Gastrocnemius medialis (tissue), 4 donors: ENCODE measurements around the gene TP53TG3. TPM values are rescaled to one million over a fixed set of nuclear protein-coding genes. Genes with fewer than 3 reads are reported as not detected.
"Not testable (repeated sequence)": the region's sequence is repeated elsewhere in the genome, so short reads cannot be mapped to it uniquely, and the experiment has no call there.

Experiments used
- ATAC-seq, 2 donors: fragments of 150-250 bp; one replicate each; pipeline ENCODE4 v1.9.1; 2016
- DNase-seq, 2 donors: peaks; one replicate each; pipeline ENCODE4 v3.0.0-alpha.2; 2019
- H3K27ac ChIP-seq, 4 donors: fragments of 200-600 bp; sonication (generic); 1 replicate in 1 of 4; 2 replicates in 3 of 4; pipeline ENCODE4 v1.5.1; 2016 to 2018; ENCODE audit warnings: mild to moderate bottlenecking in 2 of 4, moderate library complexity in 1 of 4
- H3K27me3 ChIP-seq, 3 donors: fragments of 200-600 bp; sonication (generic) in 2 of 3; 1 replicate in 1 of 3; 2 replicates in 2 of 3; pipeline versions ENCODE4 v1.5.1 to v1.6.0; 2016 to 2019; ENCODE audit warnings: mild to moderate bottlenecking in 1 of 3, moderate library complexity in 1 of 3
- H3K36me3 ChIP-seq, 2 donors: fragments of 200-600 bp; sonication (generic) in 1 of 2; one replicate each; pipeline ENCODE4 v1.5.1; 2017 to 2018
- H3K4me1 ChIP-seq, 2 donors: fragments of 200-600 bp; sonication (generic) in 1 of 2; one replicate each; pipeline ENCODE4 v1.5.1; 2016 to 2017; ENCODE audit warnings: mild to moderate bottlenecking in 2 of 2
- H3K4me3 ChIP-seq, 4 donors: fragments of 200-600 bp; sonication (generic) in 3 of 4; 1 replicate in 1 of 4; 2 replicates in 3 of 4; pipeline ENCODE4 v1.5.1; 2016 to 2019; ENCODE audit warnings: mild to moderate bottlenecking in 2 of 4
- H3K9me3 ChIP-seq, 3 donors: fragments of 200-600 bp; sonication (generic) in 2 of 3; 1 replicate in 1 of 3; 2 replicates in 2 of 3; pipeline ENCODE4 v1.5.1; 2016 to 2019
- in situ Hi-C, 4 donors: fragments of 200-750 bp; cut with MboI; loops; one replicate each; pipeline versions ENCODE4 v1.15.0 to v1.8.0; 2017; ENCODE audit warnings: low sequenced_read_pairs in 4 of 4
- intact Hi-C: fragments of 100-400 bp; cut with DNase I; formaldehyde crosslinking; loops from one replicate; pipeline ENCODE4 v1.15.1; 2023; ENCODE audit warnings: low total_unique reads
- total RNA-seq, 4 donors: library from RNA; depleted of rRNA; stranded (reverse); fragments of >200 nt; gene quantifications; one replicate each; pipeline versions ENCODE4 v1.1.0 to v1.2.3, GENCODE V29; 2016

TP53TG3 gene, protein sequence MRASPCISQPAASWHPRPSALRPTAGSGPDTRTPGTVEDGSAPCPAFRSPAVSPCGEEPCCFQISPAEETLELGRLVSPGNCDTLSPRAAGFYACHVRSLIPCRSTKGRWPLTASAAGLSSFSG
- not detected for total RNA-seq

DNA sequence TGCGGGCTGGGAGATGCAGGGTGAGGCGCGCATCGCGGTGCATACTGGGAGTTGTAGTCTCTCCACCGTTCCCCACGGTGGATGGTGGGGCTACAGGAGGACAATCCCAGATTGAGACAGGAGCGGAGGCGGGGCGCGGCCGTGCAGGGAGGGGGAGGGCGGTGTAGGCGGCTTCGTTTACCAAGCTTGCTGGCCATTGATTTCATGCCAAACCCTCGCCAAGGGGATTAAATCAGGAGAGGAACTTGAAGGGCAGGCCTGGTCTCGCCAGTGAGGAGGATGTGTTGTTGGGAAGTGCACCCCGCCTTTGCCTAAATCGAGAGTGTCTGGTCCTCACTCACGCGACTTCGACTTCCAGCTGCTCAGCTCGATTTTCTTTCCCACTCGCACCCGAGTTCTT lies at the start of gene TP53TG3:
TSS of gene TP53TG3 (minus strand) at position 101 of the 400 bp plus-strand sequence. CDS start at position 33, 68 bp downstream.
- H3K4me3 ChIP-seq, H3K36me3 ChIP-seq, DNase-seq, H3K9me3 ChIP-seq, H3K27me3 ChIP-seq, intact Hi-C loops, H3K27ac ChIP-seq, in situ Hi-C loops, ATAC-seq, H3K4me1 ChIP-seq: not testable (repeated sequence)

DNA sequence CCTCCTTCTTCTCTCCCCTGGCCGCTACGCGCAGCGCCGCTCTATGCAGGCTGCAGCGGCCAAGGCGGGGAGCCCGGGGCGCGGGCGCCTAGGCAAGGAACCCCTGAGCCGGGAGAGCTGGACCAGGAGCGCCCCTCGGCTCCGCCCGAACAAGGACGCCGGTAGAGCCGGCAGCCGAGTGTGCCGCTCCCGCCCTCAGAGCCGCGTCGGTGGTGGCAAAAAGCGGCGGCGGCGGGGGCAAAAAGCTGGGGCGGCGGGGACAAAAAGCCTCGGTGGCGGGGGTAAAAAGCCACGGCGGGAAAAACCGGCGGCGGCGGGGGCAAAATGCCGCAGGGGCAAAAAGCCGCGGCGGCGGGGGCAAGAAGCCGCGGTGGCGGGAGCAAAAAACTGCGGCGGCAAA lies 25.1 kb downstream of the TP53TG3 start:
- H3K27ac ChIP-seq, H3K4me3 ChIP-seq, intact Hi-C loops, in situ Hi-C loops, DNase-seq, H3K9me3 ChIP-seq, ATAC-seq, H3K27me3 ChIP-seq, H3K36me3 ChIP-seq, H3K4me1 ChIP-seq: not testable (repeated sequence)

DNA sequence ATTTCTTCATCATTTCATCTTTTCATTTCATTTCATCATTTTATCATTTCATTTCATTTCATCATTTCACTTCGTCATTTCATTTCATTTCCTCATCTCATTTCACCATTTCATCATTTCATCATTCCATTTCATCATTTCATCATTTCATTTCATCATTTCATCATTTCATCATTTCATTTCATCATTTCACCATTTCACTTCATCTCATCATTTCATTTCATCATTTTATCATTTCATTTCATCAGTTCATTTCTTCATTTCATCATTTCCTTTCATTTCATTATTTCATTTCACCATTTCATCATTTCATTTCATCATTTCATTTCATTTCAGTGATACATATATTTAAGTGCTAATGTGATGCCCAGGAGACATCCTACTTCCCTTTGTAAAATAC lies 28.4 kb downstream of the TP53TG3 start:
- H3K9me3 ChIP-seq, DNase-seq, H3K4me3 ChIP-seq, H3K27me3 ChIP-seq, in situ Hi-C loops, H3K27ac ChIP-seq, H3K36me3 ChIP-seq, intact Hi-C loops, ATAC-seq, H3K4me1 ChIP-seq: not testable (repeated sequence)

DNA sequence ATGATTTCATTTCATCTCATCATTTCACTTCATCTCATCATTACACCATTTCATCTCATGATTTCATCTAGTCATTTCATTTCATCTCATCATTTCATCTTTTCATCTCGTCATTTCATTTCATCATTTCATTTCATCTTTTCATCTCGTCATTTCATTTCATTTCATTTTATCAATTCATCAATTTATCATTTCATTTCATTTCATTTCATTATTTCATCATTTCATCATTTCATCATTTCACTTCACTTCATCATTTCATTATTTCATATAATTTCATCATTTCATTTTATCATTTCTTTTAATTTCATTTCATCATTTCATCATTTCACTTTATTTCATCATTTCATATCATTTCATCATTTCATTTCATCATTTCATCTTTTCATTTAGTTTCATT lies 29.2 kb downstream of the TP53TG3 start:
- DNase-seq, H3K4me1 ChIP-seq, in situ Hi-C loops, ATAC-seq, H3K9me3 ChIP-seq, H3K36me3 ChIP-seq, H3K27me3 ChIP-seq, H3K27ac ChIP-seq, H3K4me3 ChIP-seq, intact Hi-C loops: not testable (repeated sequence)

DNA sequence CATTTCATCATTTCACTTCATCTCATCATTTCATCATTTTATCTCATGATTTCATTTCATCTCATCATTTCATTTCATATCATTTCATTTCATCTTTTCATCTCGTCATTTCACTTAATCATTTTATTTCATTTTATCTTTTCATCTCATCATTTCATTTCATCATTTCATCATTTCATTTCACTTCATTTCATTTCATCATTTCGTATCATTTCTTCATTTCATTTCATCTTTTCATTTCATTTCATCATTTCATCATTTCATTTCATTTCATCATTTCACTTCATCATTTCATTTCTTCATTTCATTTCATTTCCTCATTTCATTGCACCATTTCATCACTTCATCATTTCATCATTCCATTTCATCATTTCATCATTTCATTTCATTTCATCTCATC lies 29.8 kb downstream of the TP53TG3 start:
- H3K27ac ChIP-seq, in situ Hi-C loops: not testable (repeated sequence)

DNA sequence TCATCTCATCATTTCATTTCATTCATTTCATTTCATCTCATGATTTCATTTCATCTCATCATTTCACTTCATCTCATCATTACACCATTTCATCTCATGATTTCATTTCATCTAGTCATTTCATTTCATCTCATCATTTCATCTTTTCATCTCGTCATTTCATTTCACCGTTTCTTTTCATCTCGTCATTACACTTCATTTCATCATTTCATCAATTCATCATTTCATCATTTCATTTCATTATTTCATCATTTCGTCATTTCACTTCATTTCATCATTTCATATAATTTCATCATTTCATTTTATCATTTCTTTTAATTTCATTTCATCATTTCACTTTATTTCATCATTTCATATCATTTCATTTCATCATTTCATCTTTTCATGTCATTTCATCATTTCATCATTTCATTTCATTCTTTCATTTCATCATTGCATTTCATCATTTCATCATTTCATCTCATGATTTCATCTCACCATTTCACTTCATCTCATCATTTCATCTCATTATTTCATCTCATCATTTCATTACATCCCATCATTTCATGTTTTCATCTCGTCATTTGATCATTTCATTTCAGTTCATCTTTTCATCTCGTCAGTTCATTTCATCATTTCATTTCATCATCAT lies 30.6 kb downstream of the TP53TG3 start:
- ATAC-seq, in situ Hi-C loops, H3K27ac ChIP-seq, intact Hi-C loops, H3K9me3 ChIP-seq, H3K36me3 ChIP-seq, H3K27me3 ChIP-seq, H3K4me3 ChIP-seq, DNase-seq, H3K4me1 ChIP-seq: not testable (repeated sequence)

More for the DNA sequence above, 29.8 kb downstream of the TP53TG3 start:
- H3K4me3 ChIP-seq, intact Hi-C loops, ATAC-seq, H3K36me3 ChIP-seq, H3K27me3 ChIP-seq, H3K9me3 ChIP-seq, H3K4me1 ChIP-seq, DNase-seq: not testable (repeated sequence)

DNA sequence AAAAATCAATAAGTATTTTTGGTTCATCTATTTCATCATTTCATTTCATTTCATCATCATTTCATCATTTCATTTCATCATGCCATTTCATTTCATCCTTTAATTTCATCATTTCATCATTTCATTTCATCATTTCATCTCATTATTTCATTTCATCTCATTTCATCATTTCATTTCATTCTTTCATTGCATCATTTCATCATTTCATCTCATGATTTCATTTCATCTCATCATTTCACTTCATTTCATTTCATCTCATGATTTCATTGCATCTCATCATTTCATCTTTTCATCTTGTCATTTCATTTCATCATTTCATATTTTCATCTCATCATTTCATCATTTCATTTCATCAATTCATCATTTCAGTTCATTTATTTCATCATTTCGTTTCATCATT lies 31.2 kb downstream of the TP53TG3 start:
- DNase-seq, H3K36me3 ChIP-seq, H3K27me3 ChIP-seq, H3K4me1 ChIP-seq, H3K27ac ChIP-seq, in situ Hi-C loops, H3K4me3 ChIP-seq, H3K9me3 ChIP-seq, intact Hi-C loops, ATAC-seq: not testable (repeated sequence)

DNA sequence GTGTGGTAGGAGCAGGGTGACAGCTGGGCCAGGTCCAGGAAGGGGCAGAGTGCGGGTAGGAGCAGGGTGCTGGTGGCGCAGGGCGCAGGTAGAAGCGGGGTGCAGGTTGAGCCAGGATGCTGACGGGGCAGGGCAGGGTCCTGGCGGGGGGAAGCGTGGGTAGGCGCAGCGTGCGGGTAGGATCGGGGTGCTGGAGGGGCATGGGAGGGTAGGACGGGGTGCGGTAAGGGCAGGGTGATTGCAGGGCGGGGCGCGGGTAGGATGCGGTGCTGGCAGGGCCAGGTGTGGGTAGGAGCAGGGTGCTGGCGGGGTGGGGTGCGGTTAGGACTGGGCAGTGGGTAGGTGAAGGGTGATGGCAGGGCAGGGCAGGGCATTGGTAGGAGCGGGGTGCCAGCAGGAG lies 38.4 kb downstream of the TP53TG3 start:
- H3K9me3 ChIP-seq, H3K27ac ChIP-seq, H3K4me3 ChIP-seq, DNase-seq, ATAC-seq, H3K4me1 ChIP-seq, in situ Hi-C loops, H3K27me3 ChIP-seq, H3K36me3 ChIP-seq, intact Hi-C loops: not testable (repeated sequence)

DNA sequence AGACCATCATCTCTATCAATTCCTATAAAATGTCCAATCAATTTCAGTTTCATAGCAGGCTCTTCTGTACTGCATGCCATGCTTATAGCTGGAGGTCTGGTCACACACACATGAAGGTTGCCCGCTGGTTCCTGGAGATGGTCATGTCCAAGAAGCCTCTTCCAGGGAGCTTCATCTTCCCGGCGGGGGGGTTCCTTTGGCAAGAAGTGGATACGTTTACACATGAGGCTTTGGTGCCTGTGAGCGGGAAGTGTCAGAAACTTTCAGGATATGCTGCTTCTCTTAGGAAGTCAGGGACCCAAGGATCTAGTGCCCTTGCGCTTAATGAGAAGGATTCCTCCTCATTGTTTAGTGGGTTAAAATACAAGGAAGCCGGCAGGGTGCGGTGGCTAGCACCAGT lies 43.9 kb downstream of the TP53TG3 start:
- H3K27me3 ChIP-seq, H3K36me3 ChIP-seq, in situ Hi-C loops, H3K4me3 ChIP-seq, DNase-seq, intact Hi-C loops, H3K27ac ChIP-seq, H3K4me1 ChIP-seq, ATAC-seq, H3K9me3 ChIP-seq: not testable (repeated sequence)
